ENCODE measurements around the gene FBXL3. TPM values are rescaled to one million over a fixed set of nuclear protein-coding genes. Genes with fewer than 3 reads are reported as not detected.

Gene FBXL3
- total RNA-seq, 1 experiment from 2014 or later, result 8.8 TPM

DNA sequence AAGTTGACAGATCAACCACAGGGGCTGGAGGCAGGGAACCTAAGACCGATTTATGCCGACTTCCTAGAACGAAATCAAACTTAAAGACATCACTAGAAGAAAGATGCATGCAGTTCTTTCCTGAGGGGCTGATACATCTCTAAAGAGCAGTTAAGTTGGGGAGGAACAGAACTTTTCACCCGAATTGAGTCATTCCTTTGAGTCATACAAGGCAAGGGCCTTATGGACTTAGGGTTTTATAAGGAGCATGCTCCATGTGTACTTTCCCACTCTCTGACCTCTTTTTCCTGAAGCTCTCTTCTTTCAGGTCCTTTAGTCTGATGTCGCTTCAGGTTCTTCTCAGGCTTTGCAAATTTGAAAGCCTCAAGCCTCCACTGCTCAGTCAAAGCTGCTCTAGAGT is 7.9 kb upstream of the FBXL3 start:
- Mint-ChIP-seq H3K27ac (ENCODE audit: unreplicated experiment) (no peak overlapping the region), H3K4me1 (ENCODE audit: low read depth, unreplicated experiment) (no peaks in the 10 kb centered on the region), H3K9me3 (ENCODE audit: low read depth, unreplicated experiment) (no peaks in the 10 kb centered on the region), H3K27me3 (ENCODE audit: unreplicated experiment) (no peaks in the 10 kb centered on the region), H3K4me3 (ENCODE audit: low read depth, unreplicated experiment) (no peak overlapping the region), H3K36me3 (ENCODE audit: insufficient read depth, unreplicated experiment) (no peaks in the 10 kb centered on the region)
- TF ChIP-seq, protein P1, sequence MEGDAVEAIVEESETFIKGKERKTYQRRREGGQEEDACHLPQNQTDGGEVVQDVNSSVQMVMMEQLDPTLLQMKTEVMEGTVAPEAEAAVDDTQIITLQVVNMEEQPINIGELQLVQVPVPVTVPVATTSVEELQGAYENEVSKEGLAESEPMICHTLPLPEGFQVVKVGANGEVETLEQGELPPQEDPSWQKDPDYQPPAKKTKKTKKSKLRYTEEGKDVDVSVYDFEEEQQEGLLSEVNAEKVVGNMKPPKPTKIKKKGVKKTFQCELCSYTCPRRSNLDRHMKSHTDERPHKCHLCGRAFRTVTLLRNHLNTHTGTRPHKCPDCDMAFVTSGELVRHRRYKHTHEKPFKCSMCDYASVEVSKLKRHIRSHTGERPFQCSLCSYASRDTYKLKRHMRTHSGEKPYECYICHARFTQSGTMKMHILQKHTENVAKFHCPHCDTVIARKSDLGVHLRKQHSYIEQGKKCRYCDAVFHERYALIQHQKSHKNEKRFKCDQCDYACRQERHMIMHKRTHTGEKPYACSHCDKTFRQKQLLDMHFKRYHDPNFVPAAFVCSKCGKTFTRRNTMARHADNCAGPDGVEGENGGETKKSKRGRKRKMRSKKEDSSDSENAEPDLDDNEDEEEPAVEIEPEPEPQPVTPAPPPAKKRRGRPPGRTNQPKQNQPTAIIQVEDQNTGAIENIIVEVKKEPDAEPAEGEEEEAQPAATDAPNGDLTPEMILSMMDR (IDR thresholded peaks at IDR 0.05; ENCODE audit: unreplicated experiment), result no peak
- BruUV-seq (replicated peaks), result no TSS peak
- CTCF ChIA-PET, result no interaction called here
- intact Hi-C loops (cut with micrococcal nuclease; ENCODE audit: unreplicated experiment), result no loop called here
- DNase-seq, result no peak

DNA sequence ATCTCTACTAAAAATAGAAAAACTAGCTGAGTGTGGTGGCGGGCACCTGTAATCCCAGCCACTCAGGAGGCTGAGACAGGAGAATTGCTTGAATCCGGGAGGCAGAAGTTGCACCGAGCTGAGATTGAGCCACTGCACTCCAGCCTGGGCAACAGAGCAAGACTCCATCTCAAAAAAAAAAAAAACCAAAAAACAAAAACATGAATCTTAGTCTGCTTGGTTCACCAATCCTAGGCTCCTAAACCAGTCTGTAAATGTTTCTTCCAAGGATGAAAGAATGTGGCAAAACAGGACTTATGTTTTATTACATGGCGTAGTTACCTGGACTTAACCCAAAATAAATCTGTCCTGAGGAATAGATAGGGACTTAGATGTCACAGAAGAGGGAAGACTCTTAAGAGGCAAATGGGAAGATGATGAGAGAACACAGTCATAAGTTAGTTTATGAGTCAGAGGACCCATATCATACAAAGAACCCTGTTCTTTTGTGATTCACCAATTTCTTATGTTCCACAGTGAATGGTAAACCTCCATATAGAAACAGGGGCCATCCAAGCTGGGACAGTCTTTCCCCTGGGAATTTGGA is 6.9 kb upstream of the FBXL3 start:
- H3K36me3 Mint-ChIP-seq (ENCODE audit: insufficient read depth, unreplicated experiment), result no peaks in the 10 kb centered on the region
- intact Hi-C loops (cut with micrococcal nuclease; ENCODE audit: unreplicated experiment), result no loop called here
- no peak overlapping the region for H3K27ac Mint-ChIP-seq (ENCODE audit: unreplicated experiment)
- no peaks in the 10 kb centered on the region for H3K4me1 Mint-ChIP-seq (ENCODE audit: low read depth, unreplicated experiment)
- CTCF ChIA-PET, result no interaction called here
- BruUV-seq (replicated peaks), result no TSS peak
- H3K4me3 Mint-ChIP-seq (ENCODE audit: low read depth, unreplicated experiment), result no peak overlapping the region
- TF ChIP-seq, protein P1 (IDR thresholded peaks at IDR 0.05; ENCODE audit: unreplicated experiment), result no peak
- DNase-seq, result no peak
- no peaks in the 10 kb centered on the region for H3K9me3 Mint-ChIP-seq (ENCODE audit: low read depth, unreplicated experiment)
- no peaks in the 10 kb centered on the region for H3K27me3 Mint-ChIP-seq (ENCODE audit: unreplicated experiment)

DNA sequence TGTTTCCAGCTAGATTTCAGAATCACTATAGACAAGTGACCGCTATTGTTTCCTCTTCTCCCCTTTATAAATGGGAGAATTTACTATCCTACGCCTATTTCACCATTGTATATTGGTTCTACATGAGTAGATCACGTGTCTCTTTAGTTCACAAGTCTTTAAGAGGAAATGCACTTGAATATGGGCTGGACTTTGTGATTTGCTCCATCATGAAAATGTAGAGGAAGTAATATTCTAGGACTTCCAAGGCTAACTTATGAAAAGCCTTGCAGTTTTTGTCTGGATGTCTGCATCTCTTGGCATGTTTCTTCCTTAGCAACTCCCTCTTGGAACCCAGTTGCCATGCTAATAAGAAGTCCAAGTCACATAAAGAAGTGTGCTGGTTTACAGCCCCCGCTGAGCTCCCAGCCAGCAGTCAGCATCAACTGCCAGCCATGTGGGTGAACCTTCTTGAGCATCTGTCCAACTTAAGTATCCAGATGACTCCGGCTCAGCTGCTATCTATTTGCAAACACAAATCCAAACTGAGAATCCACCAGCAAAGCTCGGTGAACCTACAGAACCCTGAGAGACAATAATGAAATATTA is 4.8 kb upstream of the FBXL3 start:
- CTCF ChIA-PET, result no interaction called here
- peaks cover 8% of the 10 kb centered on the region for H3K4me1 Mint-ChIP-seq (ENCODE audit: low read depth, unreplicated experiment)

DNA sequence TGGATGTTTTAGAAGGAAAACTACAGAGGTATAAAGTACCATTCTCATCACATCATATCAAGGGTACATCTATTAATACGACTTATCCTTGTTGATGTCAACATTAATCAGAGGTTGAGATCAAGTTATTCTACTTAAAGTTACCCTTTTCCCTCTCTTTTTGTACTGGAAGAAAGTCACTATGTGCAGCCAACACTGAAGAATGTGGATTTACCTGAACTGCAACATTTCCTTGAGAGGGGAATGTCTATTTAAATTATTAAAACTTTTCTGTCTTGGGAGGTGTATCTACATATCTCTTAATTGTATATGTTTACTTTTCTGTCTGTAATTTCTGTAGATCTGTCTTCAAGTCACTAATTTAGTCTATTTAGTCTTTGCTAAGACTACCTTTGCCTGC is 2.5 kb upstream of the FBXL3 start:
- no peak for DNase-seq
- Mint-ChIP-seq H3K4me3 (ENCODE audit: low read depth, unreplicated experiment) (no peak overlapping the region), H3K9me3 (ENCODE audit: low read depth, unreplicated experiment) (no peaks in the 10 kb centered on the region), H3K27ac (ENCODE audit: unreplicated experiment) (no peak overlapping the region), H3K36me3 (ENCODE audit: insufficient read depth, unreplicated experiment) (peaks cover 15% of the 10 kb centered on the region), H3K4me1 (ENCODE audit: low read depth, unreplicated experiment) (peaks cover 8% of the 10 kb centered on the region), H3K27me3 (ENCODE audit: unreplicated experiment) (no peaks in the 10 kb centered on the region)
- intact Hi-C loops (cut with micrococcal nuclease; ENCODE audit: unreplicated experiment), result no loop called here
- BruUV-seq (replicated peaks), result no TSS peak
- TF ChIP-seq, protein P1 (IDR thresholded peaks at IDR 0.05; ENCODE audit: unreplicated experiment), result no peak
- CTCF ChIA-PET, result no interaction called here

More for the DNA sequence above, 4.8 kb upstream of the FBXL3 start:
- no peaks in the 10 kb centered on the region for H3K27me3 Mint-ChIP-seq (ENCODE audit: unreplicated experiment)
- H3K9me3 Mint-ChIP-seq (ENCODE audit: low read depth, unreplicated experiment), result no peaks in the 10 kb centered on the region
- intact Hi-C loops (cut with micrococcal nuclease; ENCODE audit: unreplicated experiment), result no loop called here
- no peak for DNase-seq
- H3K4me3 Mint-ChIP-seq (ENCODE audit: low read depth, unreplicated experiment), result no peak overlapping the region
- TF ChIP-seq, protein P1 (IDR thresholded peaks at IDR 0.05; ENCODE audit: unreplicated experiment), result no peak
- peaks cover 7% of the 10 kb centered on the region for H3K36me3 Mint-ChIP-seq (ENCODE audit: insufficient read depth, unreplicated experiment)
- BruUV-seq (replicated peaks), result no TSS peak
- H3K27ac Mint-ChIP-seq (ENCODE audit: unreplicated experiment), result no peak overlapping the region

Measured in Calu3 (cell line).